HG02610 (cell line): ENCODE measurements around the gene GALNTL6.
A peak's percentile ranks its signal among the peaks of the same experiment; 100 is the strongest.

Experiments used
- ATAC-seq: cut with Tn5 transposase; IDR thresholded peaks from one replicate; pipeline ENCODE4 v1.9.1; 2021; ENCODE audit warnings: mild to moderate bottlenecking, moderate library complexity; ENCODE audit not compliant: unreplicated experiment

Gene GALNTL6

GRCh38 chr4:171876636-171877035 lies 63.4 kb downstream of the GALNTL6 start:
- ATAC-seq: no peak

- ATAC-seq: no peak
These were observed 66.9 kb downstream of the GALNTL6 start for GRCh38 chr4:171880136-171880535.

GRCh38 chr4:171889681-171890080 lies 76.5 kb downstream of the GALNTL6 start:
- no peak for ATAC-seq

GRCh38 chr4:171891038-171891437 lies 77.8 kb downstream of the GALNTL6 start:
- ATAC-seq: peak; percentile 72

GRCh38 chr4:171896426-171896825 lies 83.2 kb downstream of the GALNTL6 start:
- ATAC-seq: no peak

- ATAC-seq: peak; percentile 68
These were observed 106.1 kb downstream of the GALNTL6 start for GRCh38 chr4:171919314-171919713.

- no peak for ATAC-seq
These were observed 107.7 kb downstream of the GALNTL6 start for GRCh38 chr4:171920901-171921300.

- ATAC-seq: no peak
These were observed 111.7 kb downstream of the GALNTL6 start for GRCh38 chr4:171924746-171925376.

GRCh38 chr4:171928336-171928735 lies 115.1 kb downstream of the GALNTL6 start:
- no peak for ATAC-seq

- ATAC-seq: no peak
These were observed 116.3 kb downstream of the GALNTL6 start for GRCh38 chr4:171929477-171929876.

GRCh38 chr4:171929907-171930306 lies 116.7 kb downstream of the GALNTL6 start:
- ATAC-seq: no peak

GRCh38 chr4:171932238-171932637 lies 119.0 kb downstream of the GALNTL6 start:
- ATAC-seq: no peak

- no peak for ATAC-seq
These were observed 127.5 kb downstream of the GALNTL6 start for GRCh38 chr4:171940656-171941055.

- ATAC-seq: no peak
These were observed 134.2 kb downstream of the GALNTL6 start for GRCh38 chr4:171947400-171947799.

- ATAC-seq: no peak
These were observed 134.8 kb downstream of the GALNTL6 start for GRCh38 chr4:171948038-171948437.

- ATAC-seq: no peak
These were observed 141.4 kb downstream of the GALNTL6 start for GRCh38 chr4:171954650-171955049.

- no peak for ATAC-seq
These were observed 143.5 kb downstream of the GALNTL6 start for GRCh38 chr4:171956678-171957077.

- no peak for ATAC-seq
These were observed 148.9 kb downstream of the GALNTL6 start for GRCh38 chr4:171962110-171962509.

- ATAC-seq: no peak
These were observed 153.2 kb downstream of the GALNTL6 start for GRCh38 chr4:171966356-171966755.

- no peak for ATAC-seq
These were observed 165.0 kb downstream of the GALNTL6 start for GRCh38 chr4:171978216-171978615.

GRCh38 chr4:171979461-171979860 lies 166.3 kb downstream of the GALNTL6 start:
- no peak for ATAC-seq

- no peak for ATAC-seq
These were observed 168.0 kb downstream of the GALNTL6 start for GRCh38 chr4:171981185-171981584.
